BJ (cell line): ENCODE data around the gene DCAF6. TPM values are rescaled to one million over a fixed set of nuclear protein-coding genes. Genes with fewer than 3 reads are reported as not detected.
"Not testable (repeated sequence)": the region's sequence is repeated elsewhere in the genome, so short reads cannot be mapped to it uniquely, and the experiment has no call there.

ENCODE experiments used
- CTCF ChIA-PET: fragments of 350-600 bp; formaldehyde crosslinking; extraction: SDS; loops from one replicate; lab custom pipeline; 2021; ENCODE audit warnings: antibody characterized with exemption, inconsistent platforms; lab: Yijun Ruan, JAX
- POLR2A ChIA-PET: fragments of 300-600 bp; sonication (Branson Sonifier 250); formaldehyde crosslinking; extraction: SDS; loops from one replicate; lab custom pipeline; 2021; ENCODE audit warnings: antibody characterized with exemption; lab: Charles Lee
- DNase-seq: peaks from one replicate; pipeline ENCODE4 v3.0.0-alpha.2; 2011; ENCODE audit warnings: low read depth
- H3K27me3 ChIP-seq: 2 replicates; pipeline ENCODE4 v1.6.0; 2011; ENCODE audit warnings: low read length; ENCODE audit not compliant: control insufficient read depth, insufficient read depth
- H3K36me3 ChIP-seq: 2 replicates; pipeline ENCODE4 v1.5.1; 2011; ENCODE audit warnings: low read length; ENCODE audit not compliant: control insufficient read depth, insufficient read depth
- H3K4me3 ChIP-seq: 2 replicates; pipeline ENCODE4 v1.5.1; 2011; ENCODE audit warnings: low read depth, mild to moderate bottlenecking, control low read depth, low read length
- polyA minus RNA-seq: library from RNA; depleted of rRNA, polyadenylated mRNA; stranded (reverse); fragments of >200 nt; gene quantifications from 2 replicates; pipeline ENCODE4 v1.2.3, GENCODE V29; 2011; rRNA and poly(A)+ RNA removed
- polyA plus RNA-seq: library from polyadenylated mRNA; depleted of rRNA; stranded (reverse); fragments of >200 nt; gene quantifications from 2 replicates; pipeline ENCODE4 v1.2.3, GENCODE V29; 2011; rRNA removed
- TF ChIP-seq, protein P1 (sequence below): IDR thresholded peaks from 2 replicates; pipeline ENCODE4 v1.5.1; 2011; ENCODE audit warnings: low read depth, mild to moderate bottlenecking, control low read depth, inconsistent platforms, low read length, moderate library complexity; ENCODE audit not compliant: insufficient read depth

Gene DCAF6, protein sequence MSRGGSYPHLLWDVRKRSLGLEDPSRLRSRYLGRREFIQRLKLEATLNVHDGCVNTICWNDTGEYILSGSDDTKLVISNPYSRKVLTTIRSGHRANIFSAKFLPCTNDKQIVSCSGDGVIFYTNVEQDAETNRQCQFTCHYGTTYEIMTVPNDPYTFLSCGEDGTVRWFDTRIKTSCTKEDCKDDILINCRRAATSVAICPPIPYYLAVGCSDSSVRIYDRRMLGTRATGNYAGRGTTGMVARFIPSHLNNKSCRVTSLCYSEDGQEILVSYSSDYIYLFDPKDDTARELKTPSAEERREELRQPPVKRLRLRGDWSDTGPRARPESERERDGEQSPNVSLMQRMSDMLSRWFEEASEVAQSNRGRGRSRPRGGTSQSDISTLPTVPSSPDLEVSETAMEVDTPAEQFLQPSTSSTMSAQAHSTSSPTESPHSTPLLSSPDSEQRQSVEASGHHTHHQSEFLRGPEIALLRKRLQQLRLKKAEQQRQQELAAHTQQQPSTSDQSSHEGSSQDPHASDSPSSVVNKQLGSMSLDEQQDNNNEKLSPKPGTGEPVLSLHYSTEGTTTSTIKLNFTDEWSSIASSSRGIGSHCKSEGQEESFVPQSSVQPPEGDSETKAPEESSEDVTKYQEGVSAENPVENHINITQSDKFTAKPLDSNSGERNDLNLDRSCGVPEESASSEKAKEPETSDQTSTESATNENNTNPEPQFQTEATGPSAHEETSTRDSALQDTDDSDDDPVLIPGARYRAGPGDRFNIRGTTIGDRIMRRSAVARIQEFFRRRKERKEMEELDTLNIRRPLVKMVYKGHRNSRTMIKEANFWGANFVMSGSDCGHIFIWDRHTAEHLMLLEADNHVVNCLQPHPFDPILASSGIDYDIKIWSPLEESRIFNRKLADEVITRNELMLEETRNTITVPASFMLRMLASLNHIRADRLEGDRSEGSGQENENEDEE
- polyA plus RNA-seq (50.8 and 98.3 TPM in 2 replicates), polyA minus RNA-seq (42.2 and 54.3 TPM in 2 replicates)

DNA sequence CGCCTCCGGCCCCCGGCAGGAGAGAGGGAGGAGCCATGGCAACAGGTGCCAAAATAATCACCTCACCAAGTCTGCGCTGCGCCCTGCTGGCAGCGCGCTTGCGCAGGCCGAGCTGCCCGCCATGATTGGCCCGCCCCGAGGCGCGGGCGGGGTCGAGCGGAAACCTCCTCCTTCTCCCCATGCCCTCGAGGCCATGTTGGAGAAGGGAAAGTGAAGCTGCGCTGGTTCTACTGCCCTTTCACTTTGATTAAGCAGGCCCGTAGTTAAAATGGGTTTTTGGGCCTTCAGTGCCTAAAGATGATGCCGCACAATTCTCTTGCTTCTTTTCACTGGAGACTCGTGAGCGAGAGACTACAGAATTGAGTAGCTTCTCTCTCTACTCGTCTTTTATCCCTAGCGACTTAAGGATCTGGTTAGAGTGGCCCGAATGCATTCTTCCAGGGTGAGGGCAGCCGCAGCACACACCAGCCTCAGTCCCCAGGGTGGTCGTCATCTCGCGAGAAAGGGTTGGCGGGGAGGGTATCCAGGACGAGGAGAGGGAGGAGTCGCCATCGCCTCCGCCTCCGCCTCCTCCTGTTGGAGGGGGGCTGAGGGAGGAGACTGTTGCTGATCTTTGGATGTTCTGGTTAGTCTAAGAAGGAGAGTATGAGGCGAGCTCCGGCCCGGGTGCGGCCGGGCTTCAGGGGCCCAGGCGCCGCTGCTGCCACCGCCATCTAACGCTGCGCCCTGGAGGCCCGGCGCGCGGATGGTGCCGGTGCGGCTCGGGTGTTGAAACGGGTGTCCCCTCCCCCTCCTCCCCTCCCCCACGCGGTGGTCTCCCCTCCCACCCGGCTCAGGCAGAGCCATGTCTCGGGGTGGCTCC, at the start of gene DCAF6:
Gene DCAF6 (plus strand): TSS at position 616 of the 862 bp plus-strand sequence. CDS start 229 bp downstream, at position 845.
- Histone ChIP-seq H3K36me3 (no peaks in the 10 kb centered on the region), H3K27me3 (no peaks in the 10 kb centered on the region), H3K4me3 (peak within 1 kb of the TSS; percentile 99)
- POLR2A ChIA-PET = interaction anchor here (0.7 kb wide), 1 partner anchor 133 kb away, joined by 5 read pairs; no protein-coding TSS in a partner anchor
- TF ChIP-seq, protein P1, sequence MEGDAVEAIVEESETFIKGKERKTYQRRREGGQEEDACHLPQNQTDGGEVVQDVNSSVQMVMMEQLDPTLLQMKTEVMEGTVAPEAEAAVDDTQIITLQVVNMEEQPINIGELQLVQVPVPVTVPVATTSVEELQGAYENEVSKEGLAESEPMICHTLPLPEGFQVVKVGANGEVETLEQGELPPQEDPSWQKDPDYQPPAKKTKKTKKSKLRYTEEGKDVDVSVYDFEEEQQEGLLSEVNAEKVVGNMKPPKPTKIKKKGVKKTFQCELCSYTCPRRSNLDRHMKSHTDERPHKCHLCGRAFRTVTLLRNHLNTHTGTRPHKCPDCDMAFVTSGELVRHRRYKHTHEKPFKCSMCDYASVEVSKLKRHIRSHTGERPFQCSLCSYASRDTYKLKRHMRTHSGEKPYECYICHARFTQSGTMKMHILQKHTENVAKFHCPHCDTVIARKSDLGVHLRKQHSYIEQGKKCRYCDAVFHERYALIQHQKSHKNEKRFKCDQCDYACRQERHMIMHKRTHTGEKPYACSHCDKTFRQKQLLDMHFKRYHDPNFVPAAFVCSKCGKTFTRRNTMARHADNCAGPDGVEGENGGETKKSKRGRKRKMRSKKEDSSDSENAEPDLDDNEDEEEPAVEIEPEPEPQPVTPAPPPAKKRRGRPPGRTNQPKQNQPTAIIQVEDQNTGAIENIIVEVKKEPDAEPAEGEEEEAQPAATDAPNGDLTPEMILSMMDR = no peak
- CTCF ChIA-PET = interaction anchor here (1.3 to 1.5 kb wide), 4 partner anchors 15 to 146 kb away, joined by 3 to 6 read pairs (median 4); no protein-coding TSS in a partner anchor
- peak; percentile 96 for DNase-seq

DNA sequence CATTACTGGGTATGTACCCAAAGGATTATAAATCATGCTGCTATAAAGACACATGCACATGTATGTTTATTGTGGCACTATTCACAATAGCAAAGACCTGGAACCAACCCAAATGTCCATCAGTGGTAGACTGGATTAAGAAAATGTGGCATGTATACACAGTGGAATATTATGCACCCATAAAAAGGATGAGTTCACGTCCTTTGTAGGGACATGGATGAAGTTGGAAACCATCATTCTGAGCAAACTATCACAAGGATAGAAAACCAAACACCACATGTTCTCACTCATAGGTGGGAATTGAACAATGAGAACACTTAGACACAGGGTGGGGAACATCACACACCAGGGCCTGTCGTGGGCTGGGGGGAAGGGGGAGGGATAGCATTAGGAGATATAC, 49.3 kb upstream of the DCAF6 start:
- CTCF ChIA-PET, H3K27me3 ChIP-seq, H3K36me3 ChIP-seq, POLR2A ChIA-PET, H3K4me3 ChIP-seq, DNase-seq: not testable (repeated sequence)

DNA sequence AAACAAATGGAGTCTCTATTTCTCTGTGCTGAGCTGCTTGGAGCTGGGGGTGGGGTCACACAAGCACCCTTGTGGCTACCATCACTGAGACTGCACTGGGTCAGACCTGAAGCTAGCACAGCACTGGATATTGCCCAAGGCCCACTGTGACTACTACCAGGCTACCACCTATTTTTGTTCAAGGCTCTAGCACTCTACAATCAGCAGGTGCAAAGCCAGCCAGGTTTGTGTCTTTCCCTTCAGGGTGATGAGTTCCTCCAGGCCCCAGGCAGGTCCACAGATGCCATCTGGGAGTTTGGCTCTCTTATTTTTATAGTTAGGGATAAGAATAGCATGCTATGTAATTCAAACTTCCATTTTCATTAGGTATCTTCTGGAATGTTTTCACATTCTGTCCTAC, 46.1 kb upstream of the DCAF6 start:
- POLR2A ChIA-PET = no interaction called here

DNA sequence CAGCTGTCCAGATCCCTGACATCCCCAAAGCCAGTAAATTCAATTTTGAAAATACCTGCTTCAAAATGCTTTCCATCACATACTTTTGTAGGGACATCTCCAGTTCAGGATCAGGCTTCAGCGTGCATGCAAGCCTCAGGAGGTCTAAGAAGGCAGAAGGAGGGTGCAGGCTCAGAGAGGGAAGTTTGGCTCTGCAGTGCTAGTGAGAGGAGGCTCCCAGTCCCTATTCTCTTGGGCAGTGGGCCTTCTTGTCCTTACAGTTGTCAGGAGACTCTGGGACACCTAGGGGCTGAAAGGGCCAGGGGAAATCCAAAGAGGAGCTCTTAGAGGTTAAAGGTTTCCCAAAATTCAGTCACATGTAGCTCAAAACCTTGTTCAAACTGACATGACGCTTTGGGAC, 42.7 kb upstream of the DCAF6 start:
- no peaks in the 10 kb centered on the region for H3K36me3 ChIP-seq
- ChIA-PET CTCF (interaction anchor here (0.9 to 1.7 kb wide), 3 partner anchors 9 to 17 kb away, joined by 3 read pairs; no protein-coding TSS in a partner anchor), POLR2A (no interaction called here)
- no peak overlapping the region for H3K4me3 ChIP-seq
- DNase-seq = no peak
- TF ChIP-seq, protein P1 = no peak
- H3K27me3 ChIP-seq = no peaks in the 10 kb centered on the region

More for the DNA sequence above, 46.1 kb upstream of the DCAF6 start:
- TF ChIP-seq, protein P1 = no peak
- CTCF ChIA-PET = no interaction called here
- H3K4me3 ChIP-seq = no peak overlapping the region
- no peak for DNase-seq
- no peaks in the 10 kb centered on the region for H3K36me3 ChIP-seq
- no peaks in the 10 kb centered on the region for H3K27me3 ChIP-seq

DNA sequence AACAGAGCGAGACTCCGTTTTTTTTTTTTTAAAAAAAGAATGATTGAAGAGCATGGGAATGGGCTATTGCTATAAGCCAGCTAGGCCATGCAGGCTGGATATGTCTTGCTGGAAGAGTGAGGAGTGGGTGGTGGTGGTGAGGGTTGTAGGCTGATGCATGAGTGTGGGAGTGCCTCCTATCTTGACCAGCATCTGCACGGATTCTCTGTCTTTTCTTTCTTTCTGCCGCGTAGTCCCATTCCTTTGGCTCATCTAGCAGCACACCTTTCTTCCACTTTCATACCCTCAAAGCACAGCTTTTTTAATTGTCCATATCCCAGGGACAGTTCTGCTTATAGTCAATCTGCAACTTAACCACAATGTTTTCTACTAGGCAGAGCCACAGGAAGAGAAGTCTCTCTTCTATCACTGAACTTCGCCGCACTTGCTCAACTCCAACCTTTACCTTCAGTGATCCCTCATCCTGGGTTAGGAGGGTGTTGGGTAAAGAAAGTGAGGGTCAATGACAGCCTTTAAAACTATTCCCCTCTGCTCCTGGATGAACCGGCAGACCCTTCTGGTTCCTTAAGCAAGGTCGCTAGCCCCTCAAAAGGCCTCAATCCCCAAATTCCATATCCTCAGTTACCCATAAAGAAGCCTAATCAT, 37.8 kb upstream of the DCAF6 start:
- DNase-seq = no peak
- CTCF ChIA-PET = no interaction called here
- POLR2A ChIA-PET = no interaction called here
- Histone ChIP-seq H3K4me3 (no peak overlapping the region), H3K36me3 (no peaks in the 10 kb centered on the region), H3K27me3 (no peaks in the 10 kb centered on the region)
- TF ChIP-seq, protein P1 = no peak
